ENCODE results near the gene CXCR3.
"Not testable (repeated sequence)": the region's sequence is repeated elsewhere in the genome, so short reads cannot be mapped to it uniquely, and the experiment has no call there.

CXCR3 gene

GRCh38 chrX:71636438-71637252 lies 18.3 kb upstream of the CXCR3 start:
- DNase-seq: no peak

DNA sequence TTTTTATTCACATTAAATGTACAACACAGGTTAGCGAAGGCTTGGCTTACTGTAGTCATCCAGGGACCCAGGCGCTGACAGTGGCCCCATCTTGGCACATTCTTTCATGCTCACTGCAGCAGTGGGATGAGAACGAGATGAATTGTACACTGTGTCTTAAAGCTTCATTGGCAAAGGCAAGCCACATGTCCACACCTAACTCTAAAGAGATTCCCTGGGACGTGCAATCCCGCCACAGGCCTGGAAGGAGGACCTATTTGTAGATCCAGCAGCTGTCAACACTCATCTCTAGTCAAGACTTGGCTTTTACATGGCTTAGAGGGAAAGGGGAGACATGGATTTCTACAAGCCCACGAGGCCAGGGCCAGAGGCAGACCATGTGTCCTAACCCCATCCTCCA lies 16.1 kb upstream of the CXCR3 start:
- DNase-seq: no peak

DNA sequence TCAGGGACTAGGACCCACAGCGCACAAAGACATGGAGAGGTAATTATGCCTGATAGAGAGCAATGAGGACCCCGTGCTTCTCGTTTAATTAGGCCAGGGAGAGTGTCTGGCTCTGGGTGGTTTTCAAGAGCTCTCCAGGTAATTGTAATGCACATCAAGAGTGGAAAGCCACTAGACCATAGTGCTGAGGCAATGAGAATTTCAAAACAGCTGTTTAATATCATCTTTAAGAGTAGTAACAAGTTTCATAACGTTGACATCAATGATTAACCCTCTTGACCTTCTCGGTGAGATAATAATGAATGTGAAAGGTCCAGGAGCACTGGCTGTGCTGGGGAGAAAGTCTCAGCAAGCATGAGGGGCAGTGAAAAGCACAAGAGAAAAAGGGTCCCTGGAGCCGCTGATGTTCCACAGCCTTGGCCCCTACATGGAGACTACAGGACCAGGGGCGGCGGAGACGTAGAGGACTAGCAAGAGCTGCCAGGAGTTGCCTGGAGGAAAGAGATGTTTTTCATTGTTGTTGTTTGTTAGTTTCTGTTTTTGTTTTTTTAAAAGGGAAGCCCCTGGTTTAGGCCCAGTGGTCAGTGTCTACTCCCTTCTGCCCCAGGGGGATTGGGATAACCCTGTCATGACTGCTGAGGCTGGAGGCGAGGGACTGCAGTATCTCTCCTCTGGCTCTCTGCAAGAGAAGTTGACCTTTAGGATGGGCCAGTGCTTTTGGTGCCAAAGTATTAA lies 14.8 kb upstream of the CXCR3 start:
- DNase-seq: no peak

- DNase-seq: no peak
Measured at GRCh38 chrX:71629467-71629866, 11.2 kb upstream of the CXCR3 start.

DNA sequence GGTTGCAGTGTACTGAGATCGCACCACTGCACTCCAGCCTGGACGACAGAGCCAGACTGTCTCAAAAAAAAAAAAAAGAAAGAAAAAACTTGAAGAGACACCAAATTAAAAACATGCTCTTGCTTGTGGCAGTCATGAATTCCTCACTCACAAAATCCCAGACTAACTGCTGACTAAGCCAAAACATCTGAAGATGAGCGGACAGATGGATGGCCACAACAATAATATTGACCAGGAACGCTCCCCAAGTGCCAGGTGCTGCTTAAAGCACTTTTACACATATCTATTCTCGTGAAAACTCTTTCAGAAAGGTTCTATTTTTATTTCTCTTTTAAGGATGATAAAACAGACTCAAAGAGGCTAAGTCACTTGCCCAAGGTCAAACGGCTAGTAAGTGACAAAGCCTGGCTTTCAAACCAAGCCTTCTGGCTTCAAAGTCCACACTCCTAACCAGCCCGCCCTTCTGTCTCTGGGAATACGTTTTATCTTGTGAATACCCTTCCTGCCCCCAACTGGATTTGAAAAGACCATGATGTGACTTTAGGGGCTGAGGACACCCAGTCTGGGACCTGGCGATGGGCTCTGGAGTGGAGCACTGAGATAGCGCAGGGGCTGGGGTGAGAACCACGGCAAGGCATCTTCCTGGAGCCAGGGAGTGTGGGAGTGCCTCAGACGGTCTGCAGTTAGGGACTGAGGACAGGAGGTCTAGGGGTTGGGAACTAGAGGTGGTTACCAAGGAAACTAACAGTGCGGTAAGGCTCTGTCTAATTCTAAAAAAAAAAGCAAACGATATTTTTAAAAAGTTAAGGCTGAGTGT lies 9.5 kb upstream of the CXCR3 start:
- no peak for DNase-seq

GRCh38 chrX:71626576-71626975 lies 8.3 kb upstream of the CXCR3 start:
- no peak for DNase-seq

DNA sequence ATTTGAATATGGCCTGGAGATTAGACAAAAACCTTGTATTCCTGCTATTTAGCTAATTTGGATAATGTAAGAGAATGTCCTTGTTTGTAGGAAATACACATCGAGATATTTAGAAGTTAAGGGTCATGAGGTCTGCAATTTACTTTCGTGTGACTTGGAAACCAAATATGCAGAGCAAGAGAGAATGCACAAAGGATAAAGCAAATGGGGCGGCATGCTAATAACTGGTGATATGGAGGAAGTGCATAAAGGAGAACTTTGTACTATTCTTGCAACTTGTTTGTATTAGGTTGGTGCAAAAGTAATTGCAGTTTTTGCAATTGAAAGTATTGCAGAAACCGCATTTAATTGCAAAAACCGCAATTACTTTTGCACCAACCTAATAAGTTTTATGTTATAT lies 7.2 kb upstream of the CXCR3 start:
- no peak for DNase-seq

DNA sequence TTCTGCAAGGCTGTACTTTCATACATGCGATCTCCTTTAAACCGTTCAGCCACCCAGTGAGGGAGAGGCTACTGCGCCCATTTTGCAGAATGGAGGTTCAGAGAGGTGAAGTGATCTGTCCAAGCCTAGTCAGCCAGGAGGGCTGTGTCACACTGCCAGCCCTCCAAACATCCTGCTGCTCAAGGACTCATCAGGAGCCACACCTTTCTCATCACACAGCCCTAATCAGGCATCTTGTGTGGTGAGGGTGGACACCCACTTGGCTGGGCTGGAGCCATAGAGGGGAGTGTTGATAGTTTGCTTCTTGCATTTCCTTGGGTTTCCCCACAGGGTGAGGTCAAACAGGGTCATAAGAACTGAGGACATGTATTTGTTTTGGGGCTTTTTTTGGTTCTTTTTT lies 5.4 kb upstream of the CXCR3 start:
- no peak for DNase-seq

- DNase-seq: peak; percentile 66
Measured at GRCh38 chrX:71622576-71623450, 4.5 kb upstream of the CXCR3 start.

- DNase-seq: no peak
Measured at GRCh38 chrX:71622032-71622575, 3.8 kb upstream of the CXCR3 start.

GRCh38 chrX:71621603-71622002 lies 3.3 kb upstream of the CXCR3 start:
- no peak for DNase-seq

DNA sequence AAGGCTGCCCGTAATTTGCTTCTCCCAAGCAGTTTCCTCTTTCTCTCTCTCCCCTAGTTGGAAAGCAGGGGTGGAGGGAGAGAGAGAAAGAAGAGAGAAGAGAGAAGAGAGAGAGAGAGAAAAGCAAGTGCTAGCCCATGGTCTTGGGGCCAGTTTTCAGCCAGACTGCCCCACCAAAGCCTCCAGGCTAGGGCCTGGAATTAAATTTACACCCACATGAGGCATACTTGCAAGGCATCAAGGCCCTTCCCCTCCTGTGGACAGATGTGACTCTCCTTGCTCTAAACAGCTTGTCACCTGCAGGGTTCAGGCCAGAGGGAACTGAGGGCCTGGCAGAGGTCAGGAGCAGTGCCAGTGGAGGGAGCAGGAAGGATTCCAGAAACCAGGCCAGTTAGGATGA lies 1.7 kb upstream of the CXCR3 start:
- no peak for DNase-seq

- no peak for DNase-seq
Measured at GRCh38 chrX:71619193-71619592, 882 bp upstream of the CXCR3 start.

DNA sequence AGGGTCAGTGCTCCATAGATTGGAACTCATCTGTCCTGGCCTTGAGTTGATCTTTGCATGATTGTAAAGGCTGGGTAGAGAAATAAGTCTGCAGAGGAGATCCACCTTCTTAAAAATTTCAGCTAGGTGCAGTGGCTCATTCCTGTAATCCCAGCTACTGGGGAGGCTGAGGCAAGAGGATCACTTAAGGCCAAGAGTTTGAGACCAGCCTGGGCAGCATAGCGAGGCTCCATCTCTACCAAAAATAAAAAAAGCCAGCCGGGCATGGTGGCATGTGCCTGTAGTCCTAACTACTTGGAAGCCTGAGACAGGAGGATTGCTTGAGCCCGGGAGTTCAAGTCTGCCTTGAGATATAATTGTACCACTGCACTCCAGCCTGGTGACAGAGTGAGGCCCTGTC lies 476 bp upstream of the CXCR3 start:
- no peak for DNase-seq

DNA sequence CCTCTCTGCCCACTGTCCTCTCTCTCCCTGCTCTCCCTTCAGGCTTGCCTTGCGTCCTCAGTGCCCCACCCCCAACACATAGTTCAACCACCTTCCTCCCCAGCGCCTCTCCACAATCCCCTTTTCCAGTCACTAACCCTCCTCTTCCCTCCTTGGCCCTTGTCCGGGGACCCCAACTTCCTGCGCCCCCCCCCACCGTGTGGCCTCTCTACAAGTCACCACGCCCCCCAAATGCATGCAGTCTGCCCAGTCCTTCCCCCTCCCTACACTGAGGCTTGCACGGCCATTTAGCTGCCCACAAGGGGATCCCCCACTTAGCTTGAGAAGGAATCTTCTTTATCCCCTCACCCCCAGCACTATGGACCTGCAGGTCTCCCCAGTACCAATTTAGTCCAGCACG lies 569 bp downstream of the CXCR3 start:
- DNase-seq: no peak

- DNase-seq: no peak
Measured at GRCh38 chrX:71616672-71617529, 1.4 kb downstream of the CXCR3 start.

GRCh38 chrX:71615954-71616353 lies 2.4 kb downstream of the CXCR3 start:
- no peak for DNase-seq

- DNase-seq: no peak
Measured at GRCh38 chrX:71615056-71615455, 3.3 kb downstream of the CXCR3 start.

GRCh38 chrX:71612256-71612655 lies 6.1 kb downstream of the CXCR3 start:
- no peak for DNase-seq

DNA sequence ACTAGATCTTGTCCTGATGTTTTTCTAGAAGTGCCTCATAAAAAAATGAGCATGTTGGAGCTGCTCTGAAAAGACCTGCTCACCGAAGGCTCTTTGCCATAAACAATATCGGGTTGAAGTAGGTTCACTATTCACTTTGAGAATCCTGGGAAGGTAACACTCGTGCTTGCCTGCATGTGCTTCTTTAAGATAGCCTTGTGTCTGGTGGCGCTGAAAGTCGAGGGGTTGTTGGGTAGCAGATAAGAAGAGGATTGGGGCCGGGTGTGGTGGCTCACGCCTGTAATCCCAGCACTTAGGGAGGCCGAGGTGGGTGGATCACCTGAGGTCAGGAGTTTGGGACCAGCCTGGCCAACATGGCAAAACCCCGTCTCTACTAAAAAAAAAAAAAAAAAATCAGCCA lies 6.6 kb downstream of the CXCR3 start:
- not testable (repeated sequence) for DNase-seq

DNA sequence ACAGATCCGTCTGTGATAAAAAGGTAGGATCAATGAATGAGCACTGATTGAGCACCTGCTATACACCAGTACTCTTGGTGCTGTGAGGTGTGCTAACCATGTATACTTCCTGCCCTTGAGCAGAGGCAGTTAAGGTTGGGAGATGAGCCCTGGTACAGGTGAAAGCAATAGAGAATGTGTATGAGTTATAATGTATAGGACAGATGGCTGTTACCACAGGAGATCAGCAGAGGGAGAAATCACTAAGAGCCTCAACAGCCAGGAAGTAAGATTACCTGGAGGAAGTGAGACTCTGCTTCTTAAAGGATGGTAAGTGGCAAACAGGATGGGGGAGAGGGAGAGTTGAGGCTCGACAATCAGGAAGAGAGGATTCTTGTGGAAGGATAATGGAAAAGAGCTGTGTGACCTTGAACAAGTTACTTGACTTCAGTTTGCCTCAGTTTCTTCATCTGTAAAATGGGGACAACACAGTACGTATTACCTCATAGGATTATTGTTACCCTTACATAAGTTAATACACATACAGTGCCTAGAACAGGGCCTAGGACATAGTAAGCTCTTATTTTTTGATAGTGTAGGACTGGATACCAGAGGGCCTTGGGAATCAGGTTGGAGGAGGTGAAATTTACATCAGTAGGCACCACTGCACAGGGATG lies 9.1 kb downstream of the CXCR3 start:
- no peak for DNase-seq
